GM23248 (cell line): Measurements from ENCODE around the gene R3HCC1L.

Source experiments
- EZH2 ChIP-seq: fragments of 200-600 bp; sonication (generic); IDR thresholded peaks from 2 replicates; pipeline ENCODE4 v1.6.1; 2018; ENCODE audit warnings: antibody characterized with exemption, mild to moderate bottlenecking; ENCODE audit not compliant: insufficient read depth, poor library complexity, severe bottlenecking
- EZH2phosphoT487 ChIP-seq: fragments of 200-600 bp; sonication (generic); IDR thresholded peaks from 2 replicates; pipeline ENCODE4 v1.6.1; 2018; ENCODE audit warnings: antibody characterized with exemption, moderate library complexity, mild to moderate bottlenecking, low read depth; ENCODE audit not compliant: insufficient read depth

GRCh38 chr10:98150544-98150943 lies 16.1 kb downstream of the R3HCC1L start:
- TF ChIP-seq EZH2 (no peak), EZH2phosphoT487 (no peak)
